Stomach (tissue), 4 donors: ENCODE data around the gene MYOD1.

ENCODE experiments used
- POLR2A ChIP-seq, 4 donors: fragments of 450-650 bp; IDR thresholded peaks; one replicate each; pipeline ENCODE4 v1.6.1; 2016; ENCODE audit warnings: antibody characterized with exemption in 4 of 4, control low read depth in 2 of 4, mild to moderate bottlenecking in 1 of 4, moderate library complexity in 1 of 4
- TF ChIP-seq, protein P1 (sequence below), 7 experiments: fragments of 450-650 bp in 4 of 7; fragments of 200-600 bp in 3 of 7; sonication (generic) in 3 of 7; IDR thresholded peaks; one replicate each; pipeline ENCODE4 v1.5.1; 2016 to 2019; ENCODE audit warnings: antibody characterized with exemption in 7 of 7, control low read depth in 2 of 7, mild to moderate bottlenecking in 1 of 7

GRCh38 chr11:17766590-17766989 is 47.2 kb downstream of the MYOD1 start:
- TF ChIP-seq POLR2A (IDR thresholded peaks at IDR 0.05), result no peak
- TF ChIP-seq, protein P1, sequence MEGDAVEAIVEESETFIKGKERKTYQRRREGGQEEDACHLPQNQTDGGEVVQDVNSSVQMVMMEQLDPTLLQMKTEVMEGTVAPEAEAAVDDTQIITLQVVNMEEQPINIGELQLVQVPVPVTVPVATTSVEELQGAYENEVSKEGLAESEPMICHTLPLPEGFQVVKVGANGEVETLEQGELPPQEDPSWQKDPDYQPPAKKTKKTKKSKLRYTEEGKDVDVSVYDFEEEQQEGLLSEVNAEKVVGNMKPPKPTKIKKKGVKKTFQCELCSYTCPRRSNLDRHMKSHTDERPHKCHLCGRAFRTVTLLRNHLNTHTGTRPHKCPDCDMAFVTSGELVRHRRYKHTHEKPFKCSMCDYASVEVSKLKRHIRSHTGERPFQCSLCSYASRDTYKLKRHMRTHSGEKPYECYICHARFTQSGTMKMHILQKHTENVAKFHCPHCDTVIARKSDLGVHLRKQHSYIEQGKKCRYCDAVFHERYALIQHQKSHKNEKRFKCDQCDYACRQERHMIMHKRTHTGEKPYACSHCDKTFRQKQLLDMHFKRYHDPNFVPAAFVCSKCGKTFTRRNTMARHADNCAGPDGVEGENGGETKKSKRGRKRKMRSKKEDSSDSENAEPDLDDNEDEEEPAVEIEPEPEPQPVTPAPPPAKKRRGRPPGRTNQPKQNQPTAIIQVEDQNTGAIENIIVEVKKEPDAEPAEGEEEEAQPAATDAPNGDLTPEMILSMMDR (IDR thresholded peaks at IDR 0.05), result no peak
